Smooth muscle cell (in vitro differentiated cells): Measurements from ENCODE around the gene TFEB. TPM values are rescaled to one million over a fixed set of nuclear protein-coding genes. Genes with fewer than 3 reads are reported as not detected.

Experiments
- DNase-seq: peaks from one replicate; lab custom pipeline; 2025; ENCODE audit not compliant: unreplicated experiment; lab: John Stamatoyannopoulos, UW
- H2AFZ ChIP-seq: fragments of 200-600 bp; sonication (generic); 2 replicates; pipeline ENCODE4 v1.6.0; 2016; ENCODE audit warnings: antibody characterized with exemption, low read depth, mild to moderate bottlenecking
- H3F3A ChIP-seq: fragments of 200-600 bp; sonication (generic); 2 replicates; pipeline ENCODE4 v1.6.0; 2017; ENCODE audit warnings: antibody characterized with exemption, low read depth
- H3K27ac ChIP-seq: fragments of 200-600 bp; sonication (generic); 2 replicates; pipeline ENCODE4 v1.5.1; 2016; ENCODE audit warnings: low read depth, mild to moderate bottlenecking
- H3K27me3 ChIP-seq: fragments of 200-600 bp; sonication (generic); 2 replicates; pipeline ENCODE4 v1.6.1; 2016; ENCODE audit warnings: low read depth, mild to moderate bottlenecking
- H3K36me3 ChIP-seq: fragments of 200-600 bp; sonication (generic); 2 replicates; pipeline ENCODE4 v1.5.1; 2016; ENCODE audit warnings: low read depth
- H3K4me1 ChIP-seq: fragments of 200-600 bp; sonication (generic); 2 replicates; pipeline ENCODE4 v1.5.1; 2016; ENCODE audit warnings: low read depth
- H3K4me2 ChIP-seq: fragments of 200-600 bp; sonication (generic); 2 replicates; pipeline ENCODE4 v1.6.0; 2016; ENCODE audit warnings: mild to moderate bottlenecking
- H3K4me3 ChIP-seq: fragments of 200-600 bp; sonication (generic); 2 replicates; pipeline ENCODE4 v1.5.1; 2016; ENCODE audit warnings: mild to moderate bottlenecking
- H3K79me2 ChIP-seq: fragments of 200-600 bp; sonication (generic); 2 replicates; pipeline ENCODE4 v1.6.0; 2016; ENCODE audit warnings: low read depth, mild to moderate bottlenecking
- H3K9ac ChIP-seq: fragments of 200-600 bp; sonication (generic); 2 replicates; pipeline ENCODE4 v1.6.0; 2016; ENCODE audit warnings: low read depth
- H3K9me3 ChIP-seq: fragments of 200-600 bp; sonication (generic); replicated peaks from 2 replicates; pipeline ENCODE4 v1.5.1; 2016; ENCODE audit warnings: low read depth
- H4K20me1 ChIP-seq: fragments of 200-600 bp; sonication (generic); 2 replicates; pipeline ENCODE4 v1.6.0; 2016; ENCODE audit warnings: low read depth
- CTCF ChIP-seq: fragments of 200-600 bp; sonication (generic); IDR thresholded peaks from 2 replicates; pipeline ENCODE4 v1.5.1; 2017; ENCODE audit warnings: borderline replicate concordance, mild to moderate bottlenecking, antibody characterized with exemption; ENCODE audit not compliant: insufficient read depth, poor library complexity, severe bottlenecking
- WGBS: methylation state at CpG from one replicate; pipeline ENCODE4 v1.1.7; 2016; ENCODE audit warnings: low lambda C conversion rate; 5-methylcytosine and 5-hydroxymethylcytosine counted together
- polyA plus RNA-seq: library from polyadenylated mRNA; unstranded; fragments of >200 nt; fragmentation: Nextera tagmentation; extraction: Ambion mirVana; gene quantifications from 2 replicates; pipeline ENCODE4 v1.2.1, GENCODE V29; 2016
- total RNA-seq: library from RNA; depleted of rRNA; stranded (reverse); fragments of >200 nt; gene quantifications from 2 replicates; pipeline ENCODE4 v1.2.3, GENCODE V29; 2014

The TFEB gene
- total and polyA plus RNA-seq, 2 experiments from 2014 or later: 15.3 to 15.7 TPM

GRCh38 chr6:41726876-41727275, 8.5 kb downstream of the TFEB start:
- no peak overlapping the region for H3K9ac ChIP-seq
- no peak for DNase-seq
- no peak overlapping the region for H3K4me3 ChIP-seq
- H3K27me3 ChIP-seq: no peaks in the 10 kb centered on the region
- WGBS: 88% methylated on average over 7 of the region's 7 CpGs
- no peaks in the 10 kb centered on the region for H3K4me1 ChIP-seq
- TF ChIP-seq CTCF: no peak
- no peaks in the 10 kb centered on the region for H3F3A ChIP-seq
- H3K9me3 ChIP-seq: no peaks in the 10 kb centered on the region
- peaks cover 29% of the 10 kb centered on the region for H3K79me2 ChIP-seq
- H3K27ac ChIP-seq: no peak overlapping the region
- no peak overlapping the region for H2AFZ ChIP-seq
- no peak overlapping the region for H3K4me2 ChIP-seq
- H3K36me3 ChIP-seq: no peaks in the 10 kb centered on the region
- H4K20me1 ChIP-seq: peaks cover 21% of the 10 kb centered on the region

GRCh38 chr6:41724586-41725501, 10.6 kb downstream of the TFEB start:
- Histone ChIP-seq H4K20me1 (peaks cover 8% of the 10 kb centered on the region), H3K9ac (no peak overlapping the region), H3K27me3 (no peaks in the 10 kb centered on the region), H2AFZ (no peak overlapping the region), H3F3A (no peaks in the 10 kb centered on the region), H3K4me3 (no peak overlapping the region), H3K9me3 (no peaks in the 10 kb centered on the region), H3K79me2 (peaks cover 28% of the 10 kb centered on the region), H3K36me3 (no peaks in the 10 kb centered on the region), H3K4me2 (peak overlapping the region; percentile 72), H3K4me1 (no peaks in the 10 kb centered on the region), H3K27ac (peak overlapping the region; percentile 64)
- DNase-seq: no peak
- no peak for TF ChIP-seq CTCF
- 69% methylated on average over 13 of the region's 13 CpGs for WGBS

- peaks cover 29% of the 10 kb centered on the region for H3K79me2 ChIP-seq
Observed at GRCh38 chr6:41724228-41724580, 11.2 kb downstream of the TFEB start.

More at GRCh38 chr6:41724228-41724580, 11.2 kb downstream of the TFEB start:
- H3K27ac ChIP-seq: peak overlapping the region; percentile 64
- H3K36me3 ChIP-seq: no peaks in the 10 kb centered on the region
- H2AFZ ChIP-seq: no peak overlapping the region
- DNase-seq: no peak
- H3K27me3 ChIP-seq: no peaks in the 10 kb centered on the region
- H3K9me3 ChIP-seq: no peaks in the 10 kb centered on the region
- no peak overlapping the region for H3K9ac ChIP-seq
- no peak for TF ChIP-seq CTCF
- peak overlapping the region; percentile 72 for H3K4me2 ChIP-seq
- no peak overlapping the region for H3K4me3 ChIP-seq
- H3F3A ChIP-seq: no peaks in the 10 kb centered on the region
- no peaks in the 10 kb centered on the region for H3K4me1 ChIP-seq
- WGBS: 35% methylated on average over 7 of the region's 7 CpGs
- H4K20me1 ChIP-seq: peaks cover 6% of the 10 kb centered on the region
